HepG2 (cell line): ENCODE measurements around the gene NDOR1. TPM values are rescaled to one million over a fixed set of nuclear protein-coding genes. Genes with fewer than 3 reads are reported as not detected.

ENCODE experiments used
- ATAC-seq: fragments of 200-7000 bp; cut with Tn5 transposase; 3 replicates; pipeline ENCODE4 v1.9.1; 2020; ENCODE audit warnings: mild to moderate bottlenecking, moderate library complexity
- BruUV-seq: library from RNA; stranded (reverse); fragments of 400-500 nt; replicated peaks from 2 replicates; lab custom pipeline; 2021; lab: Mats Ljungman, UMichigan
- CTCF ChIA-PET: fragments of 300-600 bp; formaldehyde crosslinking; extraction: SDS; loops from one replicate; lab custom pipeline; 2021; ENCODE audit warnings: low total read pairs, inconsistent platforms, low intra/inter-chr PET ratio; lab: Yijun Ruan, JAX
- POLR2A ChIA-PET: fragments of 350-600 bp; sonication (Branson Sonifier 250); formaldehyde crosslinking; loops from one replicate; lab custom pipeline; 2020; ENCODE audit warnings: antibody characterized with exemption, inconsistent platforms; lab: Yijun Ruan, JAX
- DNase-seq: peaks from one replicate; pipeline ENCODE4 v3.0.0-alpha.2; 2015; ENCODE audit warnings: low spot score
- FAIRE-seq: peaks from 3 replicates; lab custom pipeline; 2011; peaks lifted over from hg19 to GRCh38; lab: Jason Lieb, UNC
- H2AFZ ChIP-seq: one replicate; pipeline ENCODE4 v1.6.1; 2011; ENCODE audit warnings: low read length, inconsistent platforms
- H3K27ac ChIP-seq: fragments of 300-600 bp; 3 replicates; pipeline ENCODE4 v1.8.0; 2011; ENCODE audit warnings: mixed run types, mild to moderate bottlenecking, mixed read lengths, low read length, inconsistent platforms; ENCODE audit not compliant: insufficient read depth; ENCODE audit errors: extremely low read length
- H3K27me3 ChIP-seq, 2 experiments: fragments of 200-600 bp in 1 of 2; 2 replicates in 1 of 2; 3 replicates in 1 of 2; pipeline versions ENCODE4 v1.6.0 to v1.8.0; 2011; ENCODE audit warnings: low read length in 2 of 2, mild to moderate bottlenecking in 2 of 2, moderate library complexity in 2 of 2, inconsistent platforms in 1 of 2; ENCODE audit not compliant: insufficient read depth in 2 of 2, control insufficient read depth in 1 of 2
- H3K36me3 ChIP-seq, 2 experiments: fragments of 200-600 bp in 1 of 2; replicated peaks in 1 of 2; 2 replicates in 1 of 2; 3 replicates in 1 of 2; pipeline versions ENCODE4 v1.5.1 to v1.8.0; 2011; ENCODE audit warnings: low read length in 2 of 2, inconsistent platforms in 1 of 2; ENCODE audit not compliant: insufficient read depth in 2 of 2, control insufficient read depth in 1 of 2
- H3K4me1 ChIP-seq: 2 replicates; pipeline ENCODE4 v1.5.1; 2012; ENCODE audit warnings: low read length, inconsistent platforms; ENCODE audit not compliant: insufficient read depth
- H3K4me2 ChIP-seq: 2 replicates; pipeline ENCODE4 v1.6.0; 2011; ENCODE audit warnings: low read depth, low read length, inconsistent platforms
- H3K4me3 ChIP-seq, 3 experiments: fragments of 200-600 bp in 1 of 3; sonication (generic), shearing (Covaris generic) in 1 of 3; replicated peaks in 1 of 3; 2 replicates each; pipeline ENCODE4 v1.5.1; 2011 to 2016; ENCODE audit warnings: low read length in 3 of 3, inconsistent platforms in 2 of 3, low read depth in 2 of 3, mild to moderate bottlenecking in 2 of 3, control low read depth in 1 of 3, mixed read lengths in 1 of 3; ENCODE audit not compliant: insufficient read depth in 1 of 3
- H3K79me2 ChIP-seq: one replicate; pipeline ENCODE4 v1.6.1; 2011; ENCODE audit warnings: low read length, inconsistent platforms; ENCODE audit not compliant: insufficient read depth
- H3K9ac ChIP-seq: 2 replicates; pipeline ENCODE4 v1.6.0; 2011; ENCODE audit warnings: mild to moderate bottlenecking, low read depth, low read length, inconsistent platforms; ENCODE audit not compliant: insufficient read depth
- H3K9me3 ChIP-seq: 2 replicates; pipeline ENCODE4 v1.5.1; 2012; ENCODE audit warnings: mild to moderate bottlenecking, low read length
- H4K20me1 ChIP-seq: 2 replicates; pipeline ENCODE4 v1.6.0; 2011; ENCODE audit warnings: inconsistent platforms, mild to moderate bottlenecking, low read length, moderate library complexity; ENCODE audit not compliant: insufficient read depth
- ARID2 ChIP-seq: sonication (generic); formaldehyde crosslinking; IDR thresholded peaks from 2 replicates; pipeline ENCODE4 v1.8.1; 2022; ENCODE audit warnings: mild to moderate bottlenecking, missing genetic modification reagents, borderline replicate concordance
- ARNT2 ChIP-seq: sonication (generic); formaldehyde crosslinking; IDR thresholded peaks from 2 replicates; pipeline ENCODE4 v1.8.0; 2022; ENCODE audit warnings: mild to moderate bottlenecking, low read depth, missing genetic modification reagents, moderate library complexity
- CAMTA2 ChIP-seq: sonication (generic); formaldehyde crosslinking; IDR thresholded peaks from 2 replicates; pipeline ENCODE4 v1.4.0; 2020; ENCODE audit warnings: mild to moderate bottlenecking, missing genetic modification reagents, borderline replicate concordance
- DBP ChIP-seq: sonication (generic); formaldehyde crosslinking; IDR thresholded peaks from 2 replicates; pipeline ENCODE4 v1.4.0; 2020; ENCODE audit warnings: missing genetic modification reagents; ENCODE audit errors: not compliant biosample characterization
- GABPB1 ChIP-seq: IDR thresholded peaks from 2 replicates; pipeline ENCODE4 v1.6.1; 2016; ENCODE audit warnings: mild to moderate bottlenecking, missing genetic modification reagents, moderate library complexity, missing compliant biosample characterization
- IKZF5 ChIP-seq: IDR thresholded peaks from 2 replicates; pipeline ENCODE4 v1.6.1; 2018; ENCODE audit warnings: missing genetic modification reagents, mild to moderate bottlenecking, missing compliant biosample characterization
- MXD3 ChIP-seq: IDR thresholded peaks from 2 replicates; pipeline ENCODE4 v1.6.1; 2016; ENCODE audit warnings: mild to moderate bottlenecking, missing biosample characterization, missing genetic modification reagents
- MYPOP ChIP-seq: sonication (generic); formaldehyde crosslinking; IDR thresholded peaks from 2 replicates; pipeline ENCODE4 v1.8.1; 2023; ENCODE audit warnings: mild to moderate bottlenecking, moderate library complexity, missing genetic modification reagents
- SMAD3 ChIP-seq: sonication (generic); formaldehyde crosslinking; IDR thresholded peaks from 2 replicates; pipeline ENCODE4 v1.4.0; 2020; ENCODE audit warnings: missing genetic modification reagents
- TCF7 ChIP-seq: sonication (generic); IDR thresholded peaks from 2 replicates; pipeline ENCODE4 v1.6.1; 2016; ENCODE audit warnings: antibody characterized with exemption, low read depth
- TOPORS ChIP-seq: sonication (generic); formaldehyde crosslinking; IDR thresholded peaks from 2 replicates; pipeline ENCODE4 v1.8.0; 2023; ENCODE audit warnings: mild to moderate bottlenecking, missing genetic modification reagents
- ZFY ChIP-seq: sonication (generic); formaldehyde crosslinking; IDR thresholded peaks from 2 replicates; pipeline ENCODE4 v1.4.0; 2020; ENCODE audit warnings: missing genetic modification reagents
- ZNF232 ChIP-seq: sonication (generic); formaldehyde crosslinking; IDR thresholded peaks from 2 replicates; pipeline ENCODE4 v1.4.0; 2020; ENCODE audit warnings: missing genetic modification reagents, borderline replicate concordance
- ZNF253 ChIP-seq: sonication (generic); formaldehyde crosslinking; IDR thresholded peaks from 2 replicates; pipeline ENCODE4 v1.8.0; 2022; ENCODE audit warnings: mild to moderate bottlenecking, missing genetic modification reagents, borderline replicate concordance
- ZNF580 ChIP-seq: IDR thresholded peaks from 2 replicates; pipeline ENCODE4 v1.6.1; 2016; ENCODE audit warnings: low read depth, borderline replicate concordance
- ZNF672 ChIP-seq: sonication (generic); formaldehyde crosslinking; IDR thresholded peaks from 2 replicates; pipeline ENCODE4 v1.8.1; 2022; ENCODE audit warnings: missing genetic modification reagents
- ZNF839 ChIP-seq: sonication (generic); formaldehyde crosslinking; IDR thresholded peaks from 2 replicates; pipeline ENCODE4 v1.4.0; 2020; ENCODE audit warnings: missing genetic modification reagents, mild to moderate bottlenecking, borderline replicate concordance
- ZSCAN25 ChIP-seq: sonication (generic); formaldehyde crosslinking; IDR thresholded peaks from 2 replicates; pipeline ENCODE4 v1.8.0; 2022; ENCODE audit warnings: mild to moderate bottlenecking, missing genetic modification reagents
- WGBS: methylation state at CpG from one replicate; pipeline ENCODE4 v1.1.6; 2017; ENCODE audit warnings: low lambda C conversion rate; 5-methylcytosine and 5-hydroxymethylcytosine counted together
- in situ Hi-C: cut with HindIII; loops from 2 replicates; pipeline ENCODE4 v1.10.0; 2017; ENCODE audit warnings: low pct_unique_long_range_greater_than_20kb; ENCODE audit not compliant: extremely low pct_ligation_motif_present
- intact Hi-C: fragments of 100-400 bp; cut with micrococcal nuclease; formaldehyde crosslinking; loops from one replicate; pipeline ENCODE4 v1.10.0; 2022; ENCODE audit not compliant: unreplicated experiment
- polyA plus RNA-seq, 8 experiments: library from polyadenylated mRNA; depleted of rRNA in 3 of 8; stranded (reverse) in 7 of 8; unstranded in 1 of 8; fragments of >200 nt; fragmentation: Illumina TruSeq in 4 of 8; extraction: Trizol in 4 of 8; gene quantifications; 2 replicates each; pipeline versions ENCODE4 v1.2.1 to v1.2.3, GENCODE V29; 2011 to 2016; ENCODE audit warnings: low read depth in 4 of 8, missing spikeins in 1 of 8, mixed read lengths in 1 of 8; ENCODE audit not compliant: insufficient read depth in 1 of 8
- total RNA-seq, 5 experiments: library from RNA; depleted of rRNA; stranded (reverse); fragments of >200 nt; fragmentation: Illumina TruSeq; extraction: Trizol; gene quantifications; 2 replicates each; pipeline ENCODE4 v1.2.3, GENCODE V29; 2016; ENCODE audit warnings: low read depth in 1 of 5

NDOR1 gene
- total and polyA plus RNA-seq, 2 of the 13 experiments (the other 11 are each of a cell fraction or from before 2014, with no cell fraction given): 3.6 to 8.7 TPM

GRCh38 chr9:137168573-137168903 is 37.0 kb upstream of the NDOR1 start (continued):
- no peak for TF ChIP-seq ZNF839 (CRISPR knock-in tag)
- no peak for TF ChIP-seq DBP
- no peak for TF ChIP-seq ZNF232
- TF ChIP-seq ZNF672: no peak
- no peak for TF ChIP-seq SMAD3 (CRISPR knock-in tag)
- no peak for TF ChIP-seq IKZF5
- peak; percentile 2; the same call in 1 of the 2 replicates for TF ChIP-seq GABPB1 (CRISPR knock-in tag)
- TF ChIP-seq, all 625 proteins: peak for 4

- Histone ChIP-seq H3K27ac (no peak overlapping the region), H3K9ac (no peak overlapping the region), H4K20me1 (no peaks in the 10 kb centered on the region), H3K79me2 (no peaks in the 10 kb centered on the region), H2AFZ (no peak overlapping the region), H3K27me3 (peaks cover 11 to 73% of the 10 kb centered on the region in 2 experiments; a peak in 3 of 5 replicates), H3K36me3 (no peaks in the 10 kb centered on the region), H3K4me3 (peak overlapping the region; percentile 21 to 65 (median 47); a peak in 5 of 6 replicates), H3K4me2 (peak overlapping the region; percentile 76), H3K4me1 (peaks cover 9% of the 10 kb centered on the region), H3K9me3 (no peaks in the 10 kb centered on the region)
- DNase-seq (peak; percentile 32), ATAC-seq (peak; percentile 41), FAIRE-seq (no peak)
- in situ Hi-C loops (no loop called here), intact Hi-C loops (no loop called here)
- WGBS: 0% methylated on average over 10 of the region's 124 CpGs
- BruUV-seq: no TSS peak
- ChIA-PET CTCF (no interaction called here), POLR2A (interaction anchor here (0.6 to 1.7 kb wide), 5 partner anchors 8 to 72 kb away, joined by 3 to 5 read pairs (median 4); partner anchors contain the start of gene TUBB4B)
- TF ChIP-seq TCF7 (no peak), ZNF253 (CRISPR knock-in tag) (0 out of 2 replicates have a peak, but pooled peaks have one; percentile 47), ZFY (CRISPR knock-in tag) (peak; percentile 50; the same call in 1 of the 2 replicates), MYPOP (CRISPR knock-in tag) (peak; percentile 100), ZNF580 (no peak), CAMTA2 (CRISPR knock-in tag) (peak; percentile 16; the same call in 1 of the 2 replicates), MXD3 (CRISPR knock-in tag) (0 out of 2 replicates have a peak, but pooled peaks have one; percentile 61), ARNT2 (CRISPR knock-in tag) (peak; percentile 54; the same call in 1 of the 2 replicates), ZSCAN25 (CRISPR knock-in tag) (0 out of 2 replicates have a peak, but pooled peaks have one; percentile 26), ARID2 (no peak), TOPORS (CRISPR knock-in tag) (peak; percentile 38; the same call in 1 of the 2 replicates)
Measured at GRCh38 chr9:137168904-137169856, 36.3 kb upstream of the NDOR1 start.
